OCI-LY7 (cell line): Measurements from ENCODE around the gene ABCF3. TPM values are rescaled to one million over a fixed set of nuclear protein-coding genes. Genes with fewer than 3 reads are reported as not detected.

ENCODE experiments used
- BruUV-seq: library from RNA; stranded (reverse); fragments of 400-500 nt; replicated peaks from 2 replicates; lab custom pipeline; 2021; lab: Mats Ljungman, UMichigan
- CTCF ChIA-PET: fragments of 300-600 bp; sonication (Branson Sonifier 250); formaldehyde crosslinking; loops from one replicate; lab custom pipeline; 2022; ENCODE audit warnings: antibody characterized with exemption; ENCODE audit not compliant: unreplicated experiment; lab: Charles Lee
- POLR2A ChIA-PET: fragments of 300-600 bp; sonication (Branson Sonifier 250); formaldehyde crosslinking; loops from one replicate; lab custom pipeline; 2022; ENCODE audit warnings: antibody characterized with exemption; lab: Charles Lee
- DNase-seq: peaks from one replicate; pipeline ENCODE4 v3.0.0-alpha.2; 2015; ENCODE audit warnings: low spot score
- H2AFZ ChIP-seq: fragments of 200-600 bp; sonication (generic), shearing (Covaris generic); 2 replicates; pipeline ENCODE4 v1.6.1; 2014; ENCODE audit warnings: mild to moderate bottlenecking, antibody characterized with exemption, low read length, moderate library complexity
- H3K27ac ChIP-seq: fragments of 200-600 bp; sonication (generic); 2 replicates; pipeline ENCODE4 v1.5.1; 2014; ENCODE audit warnings: mixed run types, low read depth, mild to moderate bottlenecking, moderate library complexity, low read length, inconsistent platforms; ENCODE audit not compliant: poor library complexity, severe bottlenecking
- H3K36me3 ChIP-seq: fragments of 200-600 bp; sonication (generic); 2 replicates; pipeline ENCODE4 v1.6.1; 2014; ENCODE audit warnings: mild to moderate bottlenecking, antibody characterized with exemption, low read length, moderate library complexity, mixed read lengths; ENCODE audit not compliant: insufficient read depth
- H3K4me1 ChIP-seq: fragments of 200-600 bp; sonication (generic); 2 replicates; pipeline ENCODE4 v1.5.1; 2014; ENCODE audit warnings: mild to moderate bottlenecking, low read length; ENCODE audit not compliant: insufficient read depth, poor library complexity, severe bottlenecking
- H3K4me2 ChIP-seq: fragments of 200-600 bp; sonication (generic); 2 replicates; pipeline ENCODE4 v1.6.1; 2014; ENCODE audit warnings: mild to moderate bottlenecking, low read length
- H3K4me3 ChIP-seq: fragments of 200-600 bp; sonication (generic); 2 replicates; pipeline ENCODE4 v1.5.1; 2014; ENCODE audit warnings: mild to moderate bottlenecking, low read depth, low read length; ENCODE audit not compliant: poor library complexity, severe bottlenecking
- H3K79me2 ChIP-seq: fragments of 200-600 bp; sonication (generic); 2 replicates; pipeline ENCODE4 v1.6.1; 2016; ENCODE audit warnings: low read depth, mild to moderate bottlenecking, low read length, moderate library complexity, mixed read lengths; ENCODE audit not compliant: insufficient read depth
- H3K9me2 ChIP-seq: fragments of 200-600 bp; sonication (generic); 2 replicates; pipeline ENCODE4 v1.6.1; 2016; ENCODE audit warnings: mild to moderate bottlenecking, low read length, mixed read lengths; ENCODE audit not compliant: insufficient read depth
- H3K9me3 ChIP-seq: fragments of 200-600 bp; sonication (generic); 2 replicates; pipeline ENCODE4 v1.6.1; 2014; ENCODE audit warnings: mild to moderate bottlenecking, mixed run types, low read length, mixed read lengths
- H4K20me1 ChIP-seq: fragments of 200-600 bp; sonication (generic); 2 replicates; pipeline ENCODE4 v1.6.1; 2014; ENCODE audit warnings: mild to moderate bottlenecking, antibody characterized with exemption, low read length, moderate library complexity, mixed read lengths; ENCODE audit not compliant: insufficient read depth
- CTCF ChIP-seq: fragments of 200-600 bp; sonication (generic); conservative IDR thresholded peaks from 2 replicates; pipeline ENCODE4 v1.5.1; 2014; ENCODE audit warnings: mild to moderate bottlenecking, antibody characterized with exemption, low read length, moderate library complexity, mixed read lengths
- EZH2phosphoT487 ChIP-seq: fragments of 200-600 bp; sonication (generic); IDR thresholded peaks from 2 replicates; pipeline ENCODE4 v1.6.1; 2018; ENCODE audit warnings: low read depth, borderline replicate concordance, mild to moderate bottlenecking, mixed run types, antibody characterized with exemption, low read length, moderate library complexity, mixed read lengths
- intact Hi-C: fragments of 100-400 bp; cut with micrococcal nuclease; formaldehyde crosslinking; loops from one replicate; pipeline ENCODE4 v1.10.0; 2022; ENCODE audit not compliant: unreplicated experiment
- total RNA-seq, 2 experiments: library from RNA; depleted of rRNA in 1 of 2; stranded (reverse); fragments of >200 nt in 1 of 2; shearing (Covaris generic) in 1 of 2; gene quantifications; 2 replicates each; pipeline ENCODE4 v1.2.3, GENCODE V29; 2014 to 2022

The ABCF3 gene
- total RNA-seq, 2 experiments from 2014 or later = 51.6 to 67.1 TPM

DNA sequence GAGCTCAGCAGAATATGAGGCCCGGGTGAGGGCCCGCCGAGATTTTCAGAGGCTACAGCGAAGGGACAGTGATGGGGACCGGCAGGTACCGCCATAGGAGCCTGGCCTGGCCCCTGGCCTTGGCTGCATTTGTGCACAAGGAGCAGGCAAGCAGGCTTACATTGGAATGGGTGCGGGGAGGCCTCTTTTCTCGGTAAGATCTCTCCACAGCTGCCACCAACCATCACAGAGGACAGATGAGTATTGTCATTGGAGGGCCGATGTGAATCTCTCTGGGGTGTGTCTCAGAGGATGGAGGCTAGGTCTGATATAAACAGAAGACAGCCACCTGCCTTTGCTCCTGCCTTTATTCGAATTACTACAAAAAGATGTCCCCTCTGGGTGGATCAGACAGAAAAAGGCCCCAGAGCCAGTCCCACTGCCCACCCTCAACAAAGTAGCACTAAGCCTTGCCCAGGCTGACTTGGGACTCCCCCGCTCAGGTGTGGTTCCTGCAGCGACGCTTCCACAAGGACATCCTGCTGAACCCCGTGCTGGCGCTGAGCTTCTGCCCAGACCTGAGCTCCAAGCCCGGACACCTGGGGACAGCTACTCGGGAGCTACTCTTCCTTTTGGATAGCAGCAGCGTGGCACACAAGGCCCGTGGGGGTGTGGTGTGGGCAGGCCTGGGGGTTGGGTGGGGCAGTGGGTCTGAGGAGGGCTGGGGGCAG is 48.8 kb downstream of the ABCF3 start:
- no peaks in the 10 kb centered on the region for H4K20me1 ChIP-seq
- no peaks in the 10 kb centered on the region for H3K36me3 ChIP-seq
- no TSS peak for BruUV-seq
- no peaks in the 10 kb centered on the region for H3K79me2 ChIP-seq
- H3K27ac ChIP-seq = no peak overlapping the region
- H3K4me2 ChIP-seq = no peak overlapping the region
- H3K9me3 ChIP-seq = no peaks in the 10 kb centered on the region
- H3K9me2 ChIP-seq = no peaks in the 10 kb centered on the region
- H2AFZ ChIP-seq = no peak overlapping the region
- TF ChIP-seq EZH2phosphoT487 = no peak
- TF ChIP-seq CTCF = no peak
- intact Hi-C loops = no loop called here
- H3K4me3 ChIP-seq = no peak overlapping the region
- H3K4me1 ChIP-seq = peaks cover 8% of the 10 kb centered on the region
- CTCF ChIA-PET = no interaction called here
- POLR2A ChIA-PET = no interaction called here
- no peak for DNase-seq

- POLR2A ChIA-PET = no interaction called here
- no peaks in the 10 kb centered on the region for H3K9me2 ChIP-seq
- no peaks in the 10 kb centered on the region; the same call in 1 of the 2 replicates for H4K20me1 ChIP-seq
- CTCF ChIA-PET = no interaction called here
- BruUV-seq = no TSS peak
- no peaks in the 10 kb centered on the region for H3K79me2 ChIP-seq
- no peak overlapping the region for H3K4me2 ChIP-seq
- H3K4me3 ChIP-seq = no peak overlapping the region
- H3K4me1 ChIP-seq = peaks cover 7% of the 10 kb centered on the region
- no peaks in the 10 kb centered on the region for H3K9me3 ChIP-seq
- no peak overlapping the region for H2AFZ ChIP-seq
- intact Hi-C loops = no loop called here
- no peak overlapping the region for H3K27ac ChIP-seq
- DNase-seq = no peak
- no peak for TF ChIP-seq CTCF
- no peak for TF ChIP-seq EZH2phosphoT487
- H3K36me3 ChIP-seq = no peaks in the 10 kb centered on the region
Observed at GRCh38 chr3:184235381-184236032, 49.5 kb downstream of the ABCF3 start.

- no peaks in the 10 kb centered on the region for H3K9me2 ChIP-seq
- no TSS peak for BruUV-seq
- H3K36me3 ChIP-seq = no peaks in the 10 kb centered on the region
- ChIA-PET POLR2A (interaction anchor here (1.0 kb wide), 1 partner anchor 67 kb away, joined by 3 read pairs; no protein-coding TSS in a partner anchor), CTCF (interaction anchor here (1.0 kb wide), 1 partner anchor 8 kb away, joined by 3 read pairs; no protein-coding TSS in a partner anchor)
- H3K9me3 ChIP-seq = no peaks in the 10 kb centered on the region
- no peak for TF ChIP-seq CTCF
- TF ChIP-seq EZH2phosphoT487 = no peak
- intact Hi-C loops = no loop called here
- no peaks in the 10 kb centered on the region for H3K79me2 ChIP-seq
- H3K27ac ChIP-seq = no peak overlapping the region
- no peak overlapping the region for H3K4me2 ChIP-seq
- H3K4me3 ChIP-seq = no peak overlapping the region
- H3K4me1 ChIP-seq = peaks cover 7% of the 10 kb centered on the region
- no peak for DNase-seq
- H4K20me1 ChIP-seq = no peaks in the 10 kb centered on the region; the same call in 1 of the 2 replicates
- no peak overlapping the region for H2AFZ ChIP-seq
Observed at GRCh38 chr3:184236033-184236410, 50.0 kb downstream of the ABCF3 start.
